Activated naive CD8-positive, alpha-beta T cell treated with anti-CD3 and anti-CD28 coated beads, Interleukin-2, amount 10 ng/mL, durations not matched to agents 7 days and 5 days (primary cell): ENCODE results near the gene LYPD6B. TPM values are rescaled to one million over a fixed set of nuclear protein-coding genes. Genes with fewer than 3 reads are reported as not detected.

Source experiments
- ATAC-seq: fragments of 150-1000 bp; cut with Tn5 transposase; one replicate; pipeline ENCODE4 v1.10.0; 2021; ENCODE audit warnings: low read depth, moderate library complexity
- POLR2A ChIA-PET: fragments of 350-600 bp; sonication (Branson Sonifier 250); formaldehyde crosslinking; loops from one replicate; lab custom pipeline; 2021; ENCODE audit warnings: antibody characterized with exemption; lab: Charles Lee
- DNase-seq: peaks from one replicate; pipeline ENCODE4 v3.0.0; 2021
- H3K27ac Mint-ChIP-seq: one replicate; pipeline ENCODE4 v1.8.0; 2022; ENCODE audit warnings: mild to moderate bottlenecking, mixed read lengths
- H3K27me3 Mint-ChIP-seq: one replicate; pipeline ENCODE4 v1.8.0; 2022; ENCODE audit warnings: mild to moderate bottlenecking, moderate library complexity, mixed read lengths
- H3K36me3 Mint-ChIP-seq: one replicate; pipeline ENCODE4 v1.8.0; 2021; ENCODE audit warnings: mild to moderate bottlenecking, mixed read lengths
- H3K4me1 Mint-ChIP-seq: one replicate; pipeline ENCODE4 v1.8.0; 2021; ENCODE audit warnings: mixed read lengths
- H3K4me3 Mint-ChIP-seq: one replicate; pipeline ENCODE4 v1.8.0; 2022; ENCODE audit warnings: mild to moderate bottlenecking, moderate library complexity, mixed read lengths
- H3K9me3 Mint-ChIP-seq: one replicate; pipeline ENCODE4 v1.8.0; 2021; ENCODE audit warnings: mixed read lengths
- total RNA-seq, 2 experiments: library from RNA; stranded (reverse); gene quantifications; one replicate each; pipeline ENCODE4 v1.2.3, GENCODE V29; 2021

LYPD6B gene
- total RNA-seq, 2 experiments from 2014 or later = not detected

- no peak for ATAC-seq
- Mint-ChIP-seq H3K27me3 (peaks cover 2% of the 10 kb centered on the region), H3K4me3 (no peak overlapping the region), H3K4me1 (no peaks in the 10 kb centered on the region), H3K9me3 (peaks cover 4% of the 10 kb centered on the region), H3K27ac (no peak overlapping the region), H3K36me3 (no peaks in the 10 kb centered on the region)
- DNase-seq = no peak
- POLR2A ChIA-PET = no interaction called here
Observed at GRCh38 chr2:149104221-149104620, 65.7 kb downstream of the LYPD6B start.

GRCh38 chr2:149112068-149112467, 73.6 kb downstream of the LYPD6B start:
- peaks cover 5% of the 10 kb centered on the region for H3K9me3 Mint-ChIP-seq
- peaks cover 4% of the 10 kb centered on the region for H3K27me3 Mint-ChIP-seq
- DNase-seq (no peak), ATAC-seq (no peak)
- no peaks in the 10 kb centered on the region for H3K4me1 Mint-ChIP-seq
- no peak overlapping the region for H3K4me3 Mint-ChIP-seq
- no peaks in the 10 kb centered on the region for H3K36me3 Mint-ChIP-seq
- H3K27ac Mint-ChIP-seq = no peak overlapping the region
- POLR2A ChIA-PET = no interaction called here

GRCh38 chr2:149112713-149113112, 74.2 kb downstream of the LYPD6B start:
- POLR2A ChIA-PET = no interaction called here
- H3K36me3 Mint-ChIP-seq = no peaks in the 10 kb centered on the region
- no peak overlapping the region for H3K4me3 Mint-ChIP-seq
- H3K27ac Mint-ChIP-seq = no peak overlapping the region
- DNase-seq (no peak), ATAC-seq (no peak)
- no peaks in the 10 kb centered on the region for H3K4me1 Mint-ChIP-seq
- peaks cover 5% of the 10 kb centered on the region for H3K9me3 Mint-ChIP-seq
- H3K27me3 Mint-ChIP-seq = peaks cover 4% of the 10 kb centered on the region

- no peaks in the 10 kb centered on the region for H3K4me1 Mint-ChIP-seq
- POLR2A ChIA-PET = no interaction called here
- ATAC-seq (no peak), DNase-seq (no peak)
- H3K27ac Mint-ChIP-seq = no peak overlapping the region
- H3K36me3 Mint-ChIP-seq = no peaks in the 10 kb centered on the region
- peaks cover 4% of the 10 kb centered on the region for H3K27me3 Mint-ChIP-seq
- H3K4me3 Mint-ChIP-seq = no peak overlapping the region
- peaks cover 2% of the 10 kb centered on the region for H3K9me3 Mint-ChIP-seq
Observed at GRCh38 chr2:149115781-149116180, 77.3 kb downstream of the LYPD6B start.

GRCh38 chr2:149119368-149119767, 80.9 kb downstream of the LYPD6B start:
- ATAC-seq (no peak), DNase-seq (no peak)
- no peak overlapping the region for H3K4me3 Mint-ChIP-seq
- H3K27ac Mint-ChIP-seq = no peak overlapping the region
- H3K36me3 Mint-ChIP-seq = no peaks in the 10 kb centered on the region
- peaks cover 4% of the 10 kb centered on the region for H3K27me3 Mint-ChIP-seq
- peaks cover 2% of the 10 kb centered on the region for H3K9me3 Mint-ChIP-seq
- POLR2A ChIA-PET = no interaction called here
- no peaks in the 10 kb centered on the region for H3K4me1 Mint-ChIP-seq

- Mint-ChIP-seq H3K4me1 (no peaks in the 10 kb centered on the region), H3K27ac (no peak overlapping the region), H3K9me3 (no peaks in the 10 kb centered on the region), H3K4me3 (no peak overlapping the region), H3K27me3 (peaks cover 6% of the 10 kb centered on the region), H3K36me3 (no peaks in the 10 kb centered on the region)
- ATAC-seq (no peak), DNase-seq (no peak)
- POLR2A ChIA-PET = no interaction called here
Observed at GRCh38 chr2:149122516-149122915, 84.0 kb downstream of the LYPD6B start.

GRCh38 chr2:149125031-149125725, 86.7 kb downstream of the LYPD6B start:
- POLR2A ChIA-PET = no interaction called here
- Mint-ChIP-seq H3K36me3 (no peaks in the 10 kb centered on the region), H3K4me1 (no peaks in the 10 kb centered on the region), H3K27ac (no peak overlapping the region), H3K27me3 (peaks cover 4% of the 10 kb centered on the region), H3K4me3 (no peak overlapping the region), H3K9me3 (no peaks in the 10 kb centered on the region)
- DNase-seq (no peak), ATAC-seq (no peak)

- DNase-seq (no peak), ATAC-seq (no peak)
- POLR2A ChIA-PET = no interaction called here
- Mint-ChIP-seq H3K9me3 (no peaks in the 10 kb centered on the region), H3K4me3 (no peak overlapping the region), H3K36me3 (no peaks in the 10 kb centered on the region), H3K27ac (no peak overlapping the region), H3K27me3 (peaks cover 7% of the 10 kb centered on the region), H3K4me1 (no peaks in the 10 kb centered on the region)
Observed at GRCh38 chr2:149129433-149129832, 90.9 kb downstream of the LYPD6B start.

- POLR2A ChIA-PET = no interaction called here
- Mint-ChIP-seq H3K36me3 (no peaks in the 10 kb centered on the region), H3K4me1 (no peaks in the 10 kb centered on the region), H3K27me3 (peaks cover 15% of the 10 kb centered on the region), H3K4me3 (no peak overlapping the region), H3K9me3 (no peaks in the 10 kb centered on the region), H3K27ac (no peak overlapping the region)
- DNase-seq = no peak
- no peak for ATAC-seq
Observed at GRCh38 chr2:149132339-149132738, 93.8 kb downstream of the LYPD6B start.

- no peaks in the 10 kb centered on the region for H3K36me3 Mint-ChIP-seq
- no peaks in the 10 kb centered on the region for H3K4me1 Mint-ChIP-seq
- ATAC-seq = no peak
- no peak for DNase-seq
- no peaks in the 10 kb centered on the region for H3K9me3 Mint-ChIP-seq
- H3K27me3 Mint-ChIP-seq = peaks cover 13% of the 10 kb centered on the region
- H3K27ac Mint-ChIP-seq = no peak overlapping the region
- POLR2A ChIA-PET = no interaction called here
- no peak overlapping the region for H3K4me3 Mint-ChIP-seq
Observed at GRCh38 chr2:149132901-149133300, 94.4 kb downstream of the LYPD6B start.

GRCh38 chr2:149134335-149134923, 95.9 kb downstream of the LYPD6B start:
- no peak overlapping the region for H3K27ac Mint-ChIP-seq
- POLR2A ChIA-PET = no interaction called here
- H3K9me3 Mint-ChIP-seq = no peaks in the 10 kb centered on the region
- H3K4me3 Mint-ChIP-seq = no peak overlapping the region
- H3K4me1 Mint-ChIP-seq = no peaks in the 10 kb centered on the region
- peaks cover 16% of the 10 kb centered on the region for H3K27me3 Mint-ChIP-seq
- no peak for DNase-seq
- no peaks in the 10 kb centered on the region for H3K36me3 Mint-ChIP-seq
- ATAC-seq = no peak

GRCh38 chr2:149136111-149136510, 97.6 kb downstream of the LYPD6B start:
- POLR2A ChIA-PET = no interaction called here
- H3K27ac Mint-ChIP-seq = no peak overlapping the region
- H3K4me1 Mint-ChIP-seq = no peaks in the 10 kb centered on the region
- no peaks in the 10 kb centered on the region for H3K9me3 Mint-ChIP-seq
- no peak overlapping the region for H3K4me3 Mint-ChIP-seq
- no peak for ATAC-seq
- DNase-seq = no peak
- H3K36me3 Mint-ChIP-seq = no peaks in the 10 kb centered on the region
- H3K27me3 Mint-ChIP-seq = peaks cover 20% of the 10 kb centered on the region

- Mint-ChIP-seq H3K4me3 (no peak overlapping the region), H3K27me3 (peaks cover 20% of the 10 kb centered on the region), H3K36me3 (no peaks in the 10 kb centered on the region), H3K27ac (no peak overlapping the region), H3K4me1 (peaks cover 8% of the 10 kb centered on the region), H3K9me3 (no peaks in the 10 kb centered on the region)
- ATAC-seq (no peak), DNase-seq (no peak)
- POLR2A ChIA-PET = no interaction called here
Observed at GRCh38 chr2:149141046-149141445, 102.5 kb downstream of the LYPD6B start.

- ATAC-seq (no peak), DNase-seq (no peak)
- Mint-ChIP-seq H3K9me3 (no peaks in the 10 kb centered on the region), H3K27ac (no peak overlapping the region), H3K27me3 (peaks cover 20% of the 10 kb centered on the region), H3K4me1 (peaks cover 8% of the 10 kb centered on the region), H3K4me3 (no peak overlapping the region), H3K36me3 (no peaks in the 10 kb centered on the region)
- POLR2A ChIA-PET = no interaction called here
Observed at GRCh38 chr2:149143734-149144133, 105.2 kb downstream of the LYPD6B start.
